Hematopoietic multipotent progenitor cell treated with erythropoietin and hydrocortisone succinate and interleukin-3 and kit ligand, for 17 days (in vitro differentiated cells): ENCODE results near the gene LTBP1.
"Not testable (repeated sequence)": the region's sequence is repeated elsewhere in the genome, so short reads cannot be mapped to it uniquely, and the experiment has no call there.

Experiments used
- DNase-seq: peaks from one replicate; pipeline ENCODE4 v3.0.0-alpha.2; 2015; ENCODE audit warnings: low spot score

Gene LTBP1

DNA sequence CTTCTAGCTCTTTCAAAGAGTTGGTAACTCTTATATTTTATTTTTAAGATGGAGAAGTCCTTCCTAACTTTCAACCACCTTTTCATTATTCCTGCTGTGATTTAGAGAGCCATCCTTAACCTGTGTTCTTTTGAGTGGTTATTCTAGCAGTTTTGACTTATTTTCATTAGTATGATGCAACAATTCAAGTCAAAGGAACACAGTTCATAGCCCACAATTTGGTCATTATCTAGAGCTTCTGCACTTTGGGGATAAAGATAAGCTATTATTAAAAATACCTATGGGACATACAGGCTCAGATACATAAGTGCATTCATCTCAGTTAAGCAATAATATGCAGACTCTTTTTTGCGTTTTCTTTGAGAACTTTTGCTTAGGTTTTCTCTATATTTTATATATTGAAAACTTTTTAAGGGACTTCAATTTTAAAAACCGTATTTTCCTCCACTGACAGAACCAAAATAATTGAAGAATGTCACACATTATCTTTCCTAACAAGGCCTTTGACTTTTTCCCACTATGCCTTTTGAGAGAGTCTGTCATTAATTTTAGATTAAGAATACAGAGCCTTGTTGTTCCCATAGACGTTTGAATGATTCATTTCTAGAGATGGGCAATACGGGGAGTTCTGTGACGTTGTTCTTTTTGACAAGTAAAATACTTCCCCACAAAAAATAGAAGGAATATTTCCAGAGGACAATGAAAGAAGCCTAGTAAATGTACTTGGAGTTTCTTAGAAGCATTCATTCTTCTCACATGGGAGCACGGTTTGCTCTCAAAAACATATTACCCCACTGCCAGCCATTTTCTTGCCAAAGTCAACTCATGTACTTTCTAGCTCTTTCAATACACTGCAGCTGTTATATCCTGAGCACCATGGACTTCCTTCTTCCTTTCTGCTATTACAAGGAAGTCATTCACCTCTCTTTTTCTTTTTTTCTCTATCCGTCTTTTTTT is 486.8 kb downstream of the LTBP1 start:
- no peak for DNase-seq

- no peak for DNase-seq
These were observed 488.8 kb downstream of the LTBP1 start for GRCh38 chr2:33435518-33435917.

DNA sequence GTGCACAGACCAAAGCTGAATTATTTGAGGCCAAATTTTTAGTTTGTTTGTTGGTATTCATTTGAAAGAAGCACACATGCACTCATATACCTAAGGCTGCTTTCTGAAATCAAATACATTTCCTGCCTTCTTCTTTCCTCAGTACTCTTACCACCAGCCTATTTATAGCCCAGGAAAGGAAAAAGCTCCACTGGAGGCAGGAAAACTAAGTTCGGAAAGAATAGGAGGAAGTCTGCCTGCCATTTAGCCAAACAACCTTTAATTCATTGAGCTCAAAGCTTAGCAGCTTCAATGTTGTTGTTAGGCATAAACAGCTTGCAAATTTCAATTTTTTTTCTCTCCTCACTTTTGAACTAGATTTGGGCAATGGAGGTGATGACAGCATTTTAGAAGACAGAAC is 489.3 kb downstream of the LTBP1 start:
- no peak for DNase-seq

DNA sequence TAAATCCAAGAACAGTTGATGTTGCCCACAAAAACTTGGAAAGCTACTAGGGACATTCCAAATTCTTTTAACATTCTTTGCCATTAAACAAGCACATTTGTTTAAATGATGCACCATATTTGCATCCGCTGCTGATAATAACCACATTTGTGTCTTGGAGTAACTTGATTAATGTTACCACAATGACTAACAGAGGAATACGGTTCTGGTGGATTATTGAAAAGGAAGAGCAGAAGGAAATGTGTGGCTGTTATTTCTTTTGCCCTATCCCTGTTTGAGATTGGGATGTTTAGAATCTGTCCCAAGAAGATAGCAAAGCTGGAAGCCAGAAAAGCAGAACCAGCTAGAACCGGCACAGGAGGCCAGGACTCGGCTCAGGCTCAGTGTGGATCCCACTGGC is 490.5 kb downstream of the LTBP1 start:
- DNase-seq, result no peak

GRCh38 chr2:33437815-33438214 is 491.1 kb downstream of the LTBP1 start:
- no peak for DNase-seq

DNA sequence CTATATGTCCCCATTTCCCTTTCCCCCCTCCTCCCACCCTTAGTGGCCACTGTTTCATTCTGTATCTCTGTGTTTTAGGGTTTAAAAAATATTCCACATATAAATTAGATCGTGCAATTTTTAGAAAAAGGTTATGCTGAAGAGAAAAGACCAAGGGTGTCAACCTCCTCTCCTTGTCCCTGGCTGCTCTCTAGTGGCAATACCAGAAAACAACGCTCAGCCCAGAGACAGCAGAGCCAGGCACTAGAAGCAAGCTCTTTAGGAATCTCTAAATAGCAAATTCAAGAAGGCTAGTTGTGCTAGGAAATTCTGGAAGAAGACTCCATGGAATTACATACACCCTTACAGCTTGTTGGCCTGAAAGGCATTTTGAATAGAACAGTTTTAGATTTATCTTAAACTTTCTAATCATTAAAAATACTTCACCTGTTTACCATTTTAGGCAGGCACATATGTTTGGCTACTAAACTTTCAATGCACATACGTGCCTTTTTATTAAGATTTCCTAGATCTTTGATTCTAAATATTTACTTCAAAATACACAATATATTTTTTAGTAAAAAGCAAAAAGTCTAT is 494.6 kb downstream of the LTBP1 start:
- no peak for DNase-seq

DNA sequence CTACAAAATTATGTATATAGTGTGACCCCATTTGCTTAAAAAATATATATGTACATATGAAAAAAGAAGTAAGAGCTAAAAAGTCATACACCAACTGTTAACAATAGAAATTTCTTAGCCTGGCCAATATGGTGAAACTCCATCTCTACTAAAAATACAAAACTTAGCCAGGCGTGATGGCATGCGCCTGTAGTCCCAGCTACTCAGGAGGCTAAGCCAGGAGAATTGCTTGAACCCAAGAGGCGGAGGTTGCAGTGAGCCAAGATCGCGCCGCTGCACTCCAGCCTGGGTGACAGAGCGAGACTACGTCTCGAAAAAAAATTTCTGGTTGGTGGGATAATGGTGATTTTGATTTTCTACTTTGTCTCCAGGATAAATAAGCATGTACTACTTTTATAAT is 495.3 kb downstream of the LTBP1 start:
- not testable (repeated sequence) for DNase-seq

- no peak for DNase-seq
These were observed 495.9 kb downstream of the LTBP1 start for GRCh38 chr2:33442528-33443079.

DNA sequence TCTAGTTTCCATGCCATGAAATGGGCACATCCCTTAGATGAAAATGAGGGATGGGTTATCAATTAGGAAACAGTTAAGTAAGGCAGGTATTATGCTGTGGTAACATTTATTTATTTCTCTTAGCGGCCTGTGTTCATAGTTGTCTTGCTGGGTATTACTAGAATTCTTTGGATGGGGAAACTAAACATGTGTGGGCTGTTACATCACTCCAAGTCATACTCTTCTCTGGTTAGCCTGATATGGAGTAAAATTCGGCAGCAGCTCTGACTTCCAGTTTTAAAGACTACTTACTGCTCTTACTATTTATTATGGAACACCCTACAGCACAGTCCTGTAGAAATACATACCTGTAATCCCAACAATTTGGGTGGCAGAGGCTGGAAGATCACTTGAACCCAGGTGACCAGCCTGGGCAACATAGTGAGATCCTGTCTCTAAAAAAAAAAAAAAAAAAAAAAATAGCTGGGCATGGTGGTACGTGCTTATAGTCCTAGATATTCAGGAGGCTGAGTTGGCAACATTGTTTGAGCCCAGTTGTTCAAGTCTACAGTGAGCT is 496.6 kb downstream of the LTBP1 start:
- DNase-seq, result no peak

DNA sequence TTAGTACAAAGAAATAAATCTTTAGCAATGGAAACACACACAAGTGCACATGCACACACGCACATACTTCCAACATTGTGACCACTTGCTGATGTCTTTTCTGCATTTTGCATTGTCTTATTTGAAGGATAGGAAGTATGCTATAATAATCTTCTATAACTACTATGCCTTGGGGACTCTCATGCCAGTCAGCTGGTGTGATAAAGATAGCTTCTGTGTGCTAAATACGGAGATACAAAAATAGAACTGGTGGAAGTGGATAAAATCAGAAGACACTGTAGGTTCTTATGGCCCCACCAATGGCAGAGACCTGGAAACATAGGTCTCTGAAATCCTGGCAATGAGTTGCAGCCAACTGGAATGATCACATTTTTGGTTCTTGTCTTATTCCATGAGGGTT is 498.2 kb downstream of the LTBP1 start:
- no peak for DNase-seq

DNA sequence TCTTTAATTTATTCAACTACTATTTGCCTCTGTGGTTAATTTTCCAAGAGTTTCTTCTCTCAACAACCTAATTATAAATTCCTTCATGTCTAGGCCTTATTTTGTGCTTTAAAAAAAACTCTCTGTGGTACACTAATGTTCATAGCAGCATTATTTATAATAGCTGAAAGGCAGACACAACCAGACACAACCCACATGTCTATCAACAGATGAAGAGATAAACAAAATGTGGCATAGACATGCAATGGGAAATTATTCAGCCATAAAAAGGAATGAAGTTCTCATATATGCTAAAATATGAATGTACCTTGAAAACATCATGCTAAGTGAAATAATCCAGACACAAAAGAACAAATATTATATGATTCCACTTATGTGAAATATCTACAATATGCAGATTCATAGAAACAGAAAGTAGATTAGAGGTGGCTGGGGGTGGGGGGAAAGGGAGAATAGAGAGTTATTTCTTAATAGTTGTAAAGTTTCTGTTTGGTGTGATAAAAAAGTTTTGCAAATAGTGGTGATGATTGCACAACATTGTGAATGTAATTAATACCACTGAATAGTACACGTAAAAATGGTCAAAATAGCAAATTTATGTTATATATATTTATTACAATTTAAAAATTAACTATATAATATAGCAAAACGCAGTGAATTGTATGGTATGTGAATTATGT is 501.6 kb downstream of the LTBP1 start:
- DNase-seq, result no peak
